Neural cell (in vitro differentiated cells): ENCODE results near the gene HOXB5. TPM values are rescaled to one million over a fixed set of nuclear protein-coding genes. Genes with fewer than 3 reads are reported as not detected.

Source experiments
- H2AFZ ChIP-seq: fragments of 200-600, 300-800 bp; sonication (generic), shearing (Covaris generic); 2 replicates; pipeline ENCODE4 v1.6.0; 2014; ENCODE audit warnings: low read depth, mild to moderate bottlenecking, antibody characterized with exemption, low read length, moderate library complexity
- H3F3A ChIP-seq: fragments of 200-600 bp; shearing (Covaris generic); 2 replicates; pipeline ENCODE4 v1.6.1; 2016; ENCODE audit warnings: mild to moderate bottlenecking, moderate library complexity, mixed read lengths, antibody characterized with exemption, low read length; ENCODE audit not compliant: insufficient read depth, poor library complexity, severe bottlenecking
- H3K27ac ChIP-seq: fragments of 200-600, 300-800 bp; sonication (generic), shearing (Covaris generic); 2 replicates; pipeline ENCODE4 v1.5.1; 2014; ENCODE audit warnings: mild to moderate bottlenecking, low read length, moderate library complexity
- H3K27me3 ChIP-seq: fragments of 300-800, 200-600 bp; sonication (generic), shearing (Covaris generic); 2 replicates; pipeline ENCODE4 v1.6.0; 2014; ENCODE audit warnings: mild to moderate bottlenecking, low read depth, low read length, moderate library complexity; ENCODE audit not compliant: insufficient read depth
- H3K36me3 ChIP-seq: fragments of 300-800, 200-600 bp; sonication (generic), shearing (Covaris generic); 2 replicates; pipeline ENCODE4 v1.5.1; 2014; ENCODE audit warnings: mild to moderate bottlenecking, antibody characterized with exemption, low read length, moderate library complexity; ENCODE audit not compliant: insufficient read depth
- H3K4me2 ChIP-seq: fragments of 300-800, 200-600 bp; sonication (generic), shearing (Covaris generic); 2 replicates; pipeline ENCODE4 v1.6.0; 2014; ENCODE audit warnings: mild to moderate bottlenecking, low read length
- H3K4me3 ChIP-seq: fragments of 300-800, 200-600 bp; sonication (generic), shearing (Covaris generic); 2 replicates; pipeline ENCODE4 v1.5.1; 2014; ENCODE audit warnings: mild to moderate bottlenecking, low read length, moderate library complexity
- H3K79me2 ChIP-seq: fragments of 200-600 bp; shearing (Covaris generic); replicated peaks from 2 replicates; pipeline ENCODE4 v1.6.0; 2014; ENCODE audit warnings: mild to moderate bottlenecking, low read length, moderate library complexity; ENCODE audit not compliant: insufficient read depth
- H3K9ac ChIP-seq: fragments of 300-800, 200-600 bp; sonication (generic), shearing (Covaris generic); 2 replicates; pipeline ENCODE4 v1.6.1; 2016; ENCODE audit warnings: mild to moderate bottlenecking, low read length, mixed read lengths
- H3K9me2 ChIP-seq: fragments of 200-600 bp; shearing (Covaris generic); 2 replicates; pipeline ENCODE4 v1.6.1; 2016; ENCODE audit warnings: mild to moderate bottlenecking, low read length, mixed read lengths; ENCODE audit not compliant: insufficient read depth
- H3K9me3 ChIP-seq: fragments of 200-600, 300-800 bp; sonication (generic), shearing (Covaris generic); 2 replicates; pipeline ENCODE4 v1.6.1; 2016; ENCODE audit warnings: mild to moderate bottlenecking, mixed run types, low read length, moderate library complexity, mixed read lengths
- H4K20me1 ChIP-seq: fragments of 200-600 bp; shearing (Covaris generic); 2 replicates; pipeline ENCODE4 v1.6.1; 2016; ENCODE audit warnings: mild to moderate bottlenecking, mixed run types; ENCODE audit not compliant: insufficient read depth
- EP300 ChIP-seq: fragments of 450-650 bp; conservative IDR thresholded peaks from 2 replicates; pipeline ENCODE4 v1.6.1; 2014; ENCODE audit warnings: antibody characterized with exemption, mild to moderate bottlenecking, moderate library complexity; ENCODE audit not compliant: poor library complexity, severe bottlenecking
- EZH2 ChIP-seq: fragments of 200-600, 300-800 bp; shearing (Covaris generic), sonication (generic); IDR thresholded peaks from 2 replicates; pipeline ENCODE4 v1.6.1; 2014; ENCODE audit warnings: antibody characterized with exemption, low read length, borderline replicate concordance, mild to moderate bottlenecking; ENCODE audit not compliant: insufficient read depth, poor library complexity, severe bottlenecking
- MXI1 ChIP-seq: fragments of 450-650 bp; conservative IDR thresholded peaks from 2 replicates; pipeline ENCODE4 v1.6.1; 2014; ENCODE audit warnings: antibody characterized with exemption, mild to moderate bottlenecking; ENCODE audit not compliant: poor library complexity, severe bottlenecking
- POLR2AphosphoS5 ChIP-seq: IDR thresholded peaks from 2 replicates; pipeline ENCODE4 v1.6.1; 2012
- RAD21 ChIP-seq: fragments of 450-650 bp; conservative IDR thresholded peaks from 2 replicates; pipeline ENCODE4 v1.6.1; 2014; ENCODE audit warnings: antibody characterized with exemption, mild to moderate bottlenecking, moderate library complexity
- SMC3 ChIP-seq: fragments of 450-650 bp; conservative IDR thresholded peaks from 2 replicates; pipeline ENCODE4 v1.6.1; 2014; ENCODE audit warnings: antibody characterized with exemption, mild to moderate bottlenecking, moderate library complexity; ENCODE audit not compliant: poor library complexity
- TAF1 ChIP-seq: IDR thresholded peaks from 2 replicates; pipeline ENCODE4 v1.6.1; 2012; ENCODE audit warnings: low read depth
- polyA plus RNA-seq: library from polyadenylated mRNA; depleted of rRNA; stranded (reverse); fragments of >200 nt; gene quantifications from 2 replicates; pipeline ENCODE4 v1.2.3, GENCODE V29; 2014
- TF ChIP-seq, protein P1 (sequence below): IDR thresholded peaks from 2 replicates; pipeline ENCODE4 v1.6.1; 2012; ENCODE audit warnings: borderline replicate concordance
- TF ChIP-seq, protein P2 (sequence below): fragments of 450-650 bp; IDR thresholded peaks from 2 replicates; pipeline ENCODE4 v1.5.1; 2014; ENCODE audit warnings: antibody characterized with exemption, mild to moderate bottlenecking, moderate library complexity; ENCODE audit not compliant: poor library complexity, severe bottlenecking

Gene HOXB5
- polyA plus RNA-seq, 1 donor from 2014 or later = not detected

DNA sequence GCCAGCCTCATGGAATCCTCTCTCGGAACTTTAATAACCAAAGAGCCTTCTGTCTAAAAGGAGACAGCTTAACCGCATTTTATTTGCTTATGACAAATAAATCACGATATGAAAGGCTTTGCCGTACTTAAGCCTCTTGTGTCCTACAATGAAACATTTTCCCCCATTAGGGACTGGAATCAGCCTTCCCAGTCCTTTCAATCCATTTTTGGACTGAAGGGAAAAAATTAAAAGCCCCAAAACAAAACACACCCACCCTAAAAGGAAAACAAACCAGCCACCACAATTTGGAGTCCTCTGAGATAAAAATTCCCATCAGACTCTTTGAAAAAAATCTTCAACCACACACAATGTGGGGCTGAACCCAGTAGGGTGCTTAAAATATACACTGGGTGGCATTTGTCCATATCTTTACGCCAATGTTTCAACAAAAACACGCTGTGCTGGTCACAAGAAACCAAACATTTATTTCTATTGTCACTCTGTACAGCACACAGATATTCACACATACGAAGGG, 18.5 kb downstream of the HOXB5 start:
- Histone ChIP-seq H4K20me1 (no peaks in the 10 kb centered on the region), H3K4me2 (no peak overlapping the region), H3K27me3 (peaks cover 98% of the 10 kb centered on the region), H3K4me3 (no peak overlapping the region), H3F3A (no peaks in the 10 kb centered on the region), H3K36me3 (no peaks in the 10 kb centered on the region), H3K27ac (no peak overlapping the region), H3K79me2 (no peaks in the 10 kb centered on the region), H3K9me3 (no peaks in the 10 kb centered on the region), H2AFZ (no peak overlapping the region), H3K9ac (no peak overlapping the region), H3K9me2 (no peaks in the 10 kb centered on the region)
- TF ChIP-seq MXI1 = no peak
- no peak for TF ChIP-seq POLR2AphosphoS5
- no peak for TF ChIP-seq EZH2
- no peak for TF ChIP-seq EP300
- TF ChIP-seq, protein P1, sequence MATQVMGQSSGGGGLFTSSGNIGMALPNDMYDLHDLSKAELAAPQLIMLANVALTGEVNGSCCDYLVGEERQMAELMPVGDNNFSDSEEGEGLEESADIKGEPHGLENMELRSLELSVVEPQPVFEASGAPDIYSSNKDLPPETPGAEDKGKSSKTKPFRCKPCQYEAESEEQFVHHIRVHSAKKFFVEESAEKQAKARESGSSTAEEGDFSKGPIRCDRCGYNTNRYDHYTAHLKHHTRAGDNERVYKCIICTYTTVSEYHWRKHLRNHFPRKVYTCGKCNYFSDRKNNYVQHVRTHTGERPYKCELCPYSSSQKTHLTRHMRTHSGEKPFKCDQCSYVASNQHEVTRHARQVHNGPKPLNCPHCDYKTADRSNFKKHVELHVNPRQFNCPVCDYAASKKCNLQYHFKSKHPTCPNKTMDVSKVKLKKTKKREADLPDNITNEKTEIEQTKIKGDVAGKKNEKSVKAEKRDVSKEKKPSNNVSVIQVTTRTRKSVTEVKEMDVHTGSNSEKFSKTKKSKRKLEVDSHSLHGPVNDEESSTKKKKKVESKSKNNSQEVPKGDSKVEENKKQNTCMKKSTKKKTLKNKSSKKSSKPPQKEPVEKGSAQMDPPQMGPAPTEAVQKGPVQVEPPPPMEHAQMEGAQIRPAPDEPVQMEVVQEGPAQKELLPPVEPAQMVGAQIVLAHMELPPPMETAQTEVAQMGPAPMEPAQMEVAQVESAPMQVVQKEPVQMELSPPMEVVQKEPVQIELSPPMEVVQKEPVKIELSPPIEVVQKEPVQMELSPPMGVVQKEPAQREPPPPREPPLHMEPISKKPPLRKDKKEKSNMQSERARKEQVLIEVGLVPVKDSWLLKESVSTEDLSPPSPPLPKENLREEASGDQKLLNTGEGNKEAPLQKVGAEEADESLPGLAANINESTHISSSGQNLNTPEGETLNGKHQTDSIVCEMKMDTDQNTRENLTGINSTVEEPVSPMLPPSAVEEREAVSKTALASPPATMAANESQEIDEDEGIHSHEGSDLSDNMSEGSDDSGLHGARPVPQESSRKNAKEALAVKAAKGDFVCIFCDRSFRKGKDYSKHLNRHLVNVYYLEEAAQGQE = no peak
- no peak for TF ChIP-seq RAD21
- TF ChIP-seq, protein P2, sequence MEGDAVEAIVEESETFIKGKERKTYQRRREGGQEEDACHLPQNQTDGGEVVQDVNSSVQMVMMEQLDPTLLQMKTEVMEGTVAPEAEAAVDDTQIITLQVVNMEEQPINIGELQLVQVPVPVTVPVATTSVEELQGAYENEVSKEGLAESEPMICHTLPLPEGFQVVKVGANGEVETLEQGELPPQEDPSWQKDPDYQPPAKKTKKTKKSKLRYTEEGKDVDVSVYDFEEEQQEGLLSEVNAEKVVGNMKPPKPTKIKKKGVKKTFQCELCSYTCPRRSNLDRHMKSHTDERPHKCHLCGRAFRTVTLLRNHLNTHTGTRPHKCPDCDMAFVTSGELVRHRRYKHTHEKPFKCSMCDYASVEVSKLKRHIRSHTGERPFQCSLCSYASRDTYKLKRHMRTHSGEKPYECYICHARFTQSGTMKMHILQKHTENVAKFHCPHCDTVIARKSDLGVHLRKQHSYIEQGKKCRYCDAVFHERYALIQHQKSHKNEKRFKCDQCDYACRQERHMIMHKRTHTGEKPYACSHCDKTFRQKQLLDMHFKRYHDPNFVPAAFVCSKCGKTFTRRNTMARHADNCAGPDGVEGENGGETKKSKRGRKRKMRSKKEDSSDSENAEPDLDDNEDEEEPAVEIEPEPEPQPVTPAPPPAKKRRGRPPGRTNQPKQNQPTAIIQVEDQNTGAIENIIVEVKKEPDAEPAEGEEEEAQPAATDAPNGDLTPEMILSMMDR = no peak
- TF ChIP-seq TAF1 = no peak
- TF ChIP-seq SMC3 = no peak

DNA sequence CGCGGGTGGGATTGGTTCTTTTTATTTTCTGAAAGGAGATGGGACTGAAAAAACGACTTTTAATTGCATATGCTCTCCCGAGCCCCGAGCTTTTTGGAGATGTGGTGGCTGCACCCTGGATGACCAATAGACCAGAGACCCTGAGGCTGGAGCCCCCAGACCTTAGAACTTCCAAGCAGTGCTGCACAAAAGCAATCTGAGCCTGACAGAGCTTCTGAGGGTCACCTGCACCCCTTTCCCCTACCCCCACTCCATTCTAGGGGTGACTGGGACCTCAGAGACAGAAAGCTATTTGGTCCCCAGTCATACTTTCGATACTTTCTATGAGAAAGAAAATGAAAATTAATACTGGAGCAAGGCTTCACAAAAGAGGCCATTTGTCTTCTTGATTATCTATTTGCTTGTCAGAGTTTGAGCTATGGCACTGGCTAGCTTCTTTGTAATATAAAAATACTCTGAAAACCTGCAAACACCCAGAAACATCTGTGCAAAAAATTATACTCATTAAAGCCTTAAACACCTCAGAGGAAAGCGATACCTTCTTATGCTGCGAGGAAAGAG, 19.0 kb downstream of the HOXB5 start:
- no peaks in the 10 kb centered on the region for H3K9me3 ChIP-seq
- H3K27ac ChIP-seq = no peak overlapping the region
- H4K20me1 ChIP-seq = no peaks in the 10 kb centered on the region

More for the DNA sequence above, 19.0 kb downstream of the HOXB5 start:
- H2AFZ ChIP-seq = no peak overlapping the region
- H3K9me2 ChIP-seq = no peaks in the 10 kb centered on the region
- H3K9ac ChIP-seq = no peak overlapping the region
- H3K79me2 ChIP-seq = no peaks in the 10 kb centered on the region
- no peak overlapping the region for H3K4me3 ChIP-seq
- TF ChIP-seq, protein P1 = no peak
- TF ChIP-seq EP300 (no peak), SMC3 (no peak), MXI1 (no peak), RAD21 (no peak), EZH2 (no peak), POLR2AphosphoS5 (no peak), TAF1 (no peak)
- TF ChIP-seq, protein P2 = no peak
- H3F3A ChIP-seq = no peaks in the 10 kb centered on the region
- H3K4me2 ChIP-seq = no peak overlapping the region
- no peaks in the 10 kb centered on the region for H3K36me3 ChIP-seq
- H3K27me3 ChIP-seq = peaks cover 98% of the 10 kb centered on the region
